ENCODE data around the gene NKAIN2.

Gene NKAIN2

GRCh38 chr6:123895346-123895745, 91.7 kb downstream of the NKAIN2 start:
- TF ChIP-seq REST (tag by site-specific recombination; IDR thresholded peaks at IDR 0.05) (peak; percentile 86), KLF7 (tag by site-specific recombination; IDR thresholded peaks at IDR 0.05; ENCODE audit: borderline replicate concordance) (no peak)
- Histone ChIP-seq H3K27ac (ENCODE audit: extremely low read depth, low read depth, low read length) (no peak overlapping the region), H3K4me3 (ENCODE audit: low read depth, low read length) (no peak overlapping the region), H3K36me3 (ENCODE audit: control insufficient read depth in 2 of 2, insufficient read depth in 1 of 2, low read length in 2 of 2) (no peaks in the 10 kb centered on the region), H3K4me1 (ENCODE audit: control insufficient read depth, insufficient read depth, low read length) (no peaks in the 10 kb centered on the region), H3K9me3 (ENCODE audit: control insufficient read depth, insufficient read depth, low read depth, low read length) (no peaks in the 10 kb centered on the region)
- ChIA-PET CTCF (interaction anchor here (1.4 kb wide), 1 partner anchor 87 kb away, joined by 3 read pairs; no protein-coding TSS in a partner anchor), POLR2A (no interaction called here)

DNA sequence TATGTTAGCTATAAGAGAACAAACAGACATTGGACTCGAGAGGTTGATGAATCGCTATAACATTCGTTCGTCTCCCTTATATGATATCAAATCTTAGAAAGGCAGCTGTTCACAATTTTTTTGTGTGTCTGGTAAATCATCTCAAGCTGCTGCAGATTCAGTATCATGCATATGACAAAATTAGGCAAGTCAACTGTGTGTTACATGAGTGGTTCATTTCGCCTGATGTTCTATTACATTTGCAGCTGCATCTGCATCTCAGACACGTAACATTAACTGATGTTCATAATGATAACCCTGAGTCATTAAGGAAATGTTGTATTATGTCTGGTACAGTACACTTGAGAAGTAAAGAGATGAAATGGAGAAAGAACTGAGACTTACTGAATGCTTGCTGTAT, 92.1 kb downstream of the NKAIN2 start:
- Histone ChIP-seq H3K4me3 (ENCODE audit: low read depth, low read length) (no peak overlapping the region), H3K4me1 (ENCODE audit: control insufficient read depth, insufficient read depth, low read length) (no peaks in the 10 kb centered on the region), H3K9me3 (ENCODE audit: control insufficient read depth, insufficient read depth, low read depth, low read length) (no peaks in the 10 kb centered on the region), H3K36me3 (ENCODE audit: control insufficient read depth in 2 of 2, insufficient read depth in 1 of 2, low read length in 2 of 2) (no peaks in the 10 kb centered on the region), H3K27ac (ENCODE audit: extremely low read depth, low read depth, low read length) (no peak overlapping the region)
- ChIA-PET POLR2A (no interaction called here), CTCF (no interaction called here)
- no peak for TF ChIP-seq ZNF660 (tag by site-specific recombination; IDR thresholded peaks at IDR 0.05)
- no peak for TF ChIP-seq ZBTB21 (tag by site-specific recombination; IDR thresholded peaks at IDR 0.05)
- no peak for TF ChIP-seq CTCF (tag by site-specific recombination; IDR thresholded peaks at IDR 0.05)
- no peak for TF ChIP-seq ZNF18 (tag by site-specific recombination; IDR thresholded peaks at IDR 0.05)
- no peak for TF ChIP-seq ZXDB (tag by site-specific recombination; IDR thresholded peaks at IDR 0.05)
- TF ChIP-seq ZNF366 (tag by site-specific recombination; conservative IDR thresholded peaks at IDR 0.05): no peak
- TF ChIP-seq ZNF350 (tag by site-specific recombination; IDR thresholded peaks at IDR 0.05): no peak
- no peak for TF ChIP-seq ZNF202 (tag by site-specific recombination; IDR thresholded peaks at IDR 0.05; ENCODE audit: borderline replicate concordance)
- no peak for TF ChIP-seq ZNF132 (tag by site-specific recombination; IDR thresholded peaks at IDR 0.05; ENCODE audit: borderline replicate concordance)
- no peak for TF ChIP-seq ZNF664 (tag by site-specific recombination; IDR thresholded peaks at IDR 0.05)
- TF ChIP-seq FEZF1 (tag by site-specific recombination; IDR thresholded peaks at IDR 0.05): no peak
- TF ChIP-seq ZNF416 (tag by site-specific recombination; IDR thresholded peaks at IDR 0.05): no peak
- TF ChIP-seq ZNF610 (tag by site-specific recombination; IDR thresholded peaks at IDR 0.05; ENCODE audit: borderline replicate concordance): no peak
- no peak for TF ChIP-seq GLIS2 (tag by site-specific recombination; IDR thresholded peaks at IDR 0.05)
- TF ChIP-seq, protein P1, sequence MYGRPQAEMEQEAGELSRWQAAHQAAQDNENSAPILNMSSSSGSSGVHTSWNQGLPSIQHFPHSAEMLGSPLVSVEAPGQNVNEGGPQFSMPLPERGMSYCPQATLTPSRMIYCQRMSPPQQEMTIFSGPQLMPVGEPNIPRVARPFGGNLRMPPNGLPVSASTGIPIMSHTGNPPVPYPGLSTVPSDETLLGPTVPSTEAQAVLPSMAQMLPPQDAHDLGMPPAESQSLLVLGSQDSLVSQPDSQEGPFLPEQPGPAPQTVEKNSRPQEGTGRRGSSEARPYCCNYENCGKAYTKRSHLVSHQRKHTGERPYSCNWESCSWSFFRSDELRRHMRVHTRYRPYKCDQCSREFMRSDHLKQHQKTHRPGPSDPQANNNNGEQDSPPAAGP (tag by site-specific recombination; IDR thresholded peaks at IDR 0.05): no peak
- TF ChIP-seq ZNF529 (tag by site-specific recombination; IDR thresholded peaks at IDR 0.05; ENCODE audit: insufficient replicate concordance): no peak
- no peak for TF ChIP-seq PRDM6 (tag by site-specific recombination; IDR thresholded peaks at IDR 0.05)
- no peak for TF ChIP-seq HOXD13 (CRISPR knock-in tag; IDR thresholded peaks at IDR 0.05; ENCODE audit: borderline replicate concordance)
- TF ChIP-seq ZNF785 (tag by site-specific recombination; IDR thresholded peaks at IDR 0.05): no peak
- no peak for TF ChIP-seq SALL2 (tag by site-specific recombination; IDR thresholded peaks at IDR 0.05; ENCODE audit: borderline replicate concordance)
